Vagina (tissue), 2 donors: ENCODE measurements around the gene LRRC72. TPM values are rescaled to one million over a fixed set of nuclear protein-coding genes. Genes with fewer than 3 reads are reported as not detected.
"Not testable (repeated sequence)": the region's sequence is repeated elsewhere in the genome, so short reads cannot be mapped to it uniquely, and the experiment has no call there.

Experiments used
- DNase-seq, 2 donors: peaks; one replicate each; pipeline ENCODE4 v3.0.0-alpha.2; 2017; ENCODE audit errors: extremely low spot score in 2 of 2
- H3K27ac ChIP-seq: fragments of 200-600 bp; sonication (generic); one replicate; pipeline ENCODE4 v1.5.1; 2019
- H3K27me3 ChIP-seq: fragments of 200-600 bp; sonication (generic); one replicate; pipeline ENCODE4 v1.5.1; 2019
- H3K36me3 ChIP-seq, 2 donors: fragments of 200-600 bp; sonication (generic); one replicate each; pipeline ENCODE4 v1.5.1; 2017 to 2019
- H3K4me1 ChIP-seq: fragments of 200-600 bp; sonication (generic); one replicate; pipeline ENCODE4 v1.5.1; 2019
- H3K4me3 ChIP-seq, 2 donors: fragments of 200-600 bp; sonication (generic); 1 replicate in 1 of 2; 2 replicates in 1 of 2; pipeline ENCODE4 v1.5.1; 2016 to 2019
- H3K9me3 ChIP-seq: fragments of 200-600 bp; sonication (generic); one replicate; pipeline ENCODE4 v1.5.1; 2019
- CTCF ChIP-seq, 3 experiments: fragments of 450-650 bp in 2 of 3; fragments of 200-600 bp in 1 of 3; sonication (generic) in 1 of 3; IDR thresholded peaks; one replicate each; pipeline ENCODE4 v1.5.1; 2017 to 2019; ENCODE audit warnings: antibody characterized with exemption in 3 of 3, mild to moderate bottlenecking in 2 of 3, moderate library complexity in 2 of 3
- POLR2A ChIP-seq, 2 donors: fragments of 450-650 bp; IDR thresholded peaks; one replicate each; pipeline ENCODE4 v1.6.1; 2017; ENCODE audit warnings: antibody characterized with exemption in 2 of 2, mild to moderate bottlenecking in 2 of 2, moderate library complexity in 2 of 2
- POLR2AphosphoS5 ChIP-seq, 2 donors: sonication (generic); formaldehyde crosslinking; IDR thresholded peaks; one replicate each; pipeline ENCODE4 v1.9.0; 2017; ENCODE audit warnings: antibody characterized with exemption in 2 of 2, mild to moderate bottlenecking in 2 of 2, low read depth in 1 of 2; ENCODE audit not compliant: insufficient read depth in 1 of 2
- intact Hi-C: fragments of 100-400 bp; cut with DNase I; formaldehyde crosslinking; loops from one replicate; pipeline ENCODE4 v1.15.1; 2023
- total RNA-seq: library from RNA; depleted of rRNA; stranded (reverse); fragments of >200 nt; gene quantifications from one replicate; pipeline ENCODE4 v1.2.3, GENCODE V29; 2016

Gene LRRC72
- total RNA-seq, 1 donor from 2014 or later = not detected

GRCh38 chr7:16504019-16504418, 22.6 kb upstream of the LRRC72 start:
- H3K36me3 ChIP-seq = no peaks in the 10 kb centered on the region
- no peaks in the 10 kb centered on the region for H3K9me3 ChIP-seq
- H3K4me3 ChIP-seq = no peak overlapping the region
- DNase-seq = no peak
- H3K4me1 ChIP-seq = no peaks in the 10 kb centered on the region
- no peak for TF ChIP-seq POLR2AphosphoS5 (IDR thresholded peaks at IDR 0.05; ENCODE audit: insufficient read depth in 1 of 2, low read depth in 1 of 2)
- TF ChIP-seq POLR2A (IDR thresholded peaks at IDR 0.05) = no peak
- TF ChIP-seq CTCF (IDR thresholded peaks at IDR 0.05) = no peak
- intact Hi-C loops = no loop called here
- no peaks in the 10 kb centered on the region for H3K27me3 ChIP-seq
- H3K27ac ChIP-seq = no peak overlapping the region

- H3K9me3 ChIP-seq, H3K27ac ChIP-seq, H3K4me1 ChIP-seq, H3K36me3 ChIP-seq, DNase-seq, H3K27me3 ChIP-seq, intact Hi-C loops, H3K4me3 ChIP-seq: not testable (repeated sequence)
These were observed 20.2 kb upstream of the LRRC72 start for GRCh38 chr7:16506422-16506821.

GRCh38 chr7:16509829-16510228, 16.8 kb upstream of the LRRC72 start:
- Histone ChIP-seq H3K27ac (no peak overlapping the region), H3K27me3 (no peaks in the 10 kb centered on the region), H3K4me1 (no peaks in the 10 kb centered on the region), H3K4me3 (no peak overlapping the region), H3K9me3 (no peaks in the 10 kb centered on the region), H3K36me3 (no peaks in the 10 kb centered on the region)
- no peak for DNase-seq
- TF ChIP-seq POLR2A (IDR thresholded peaks at IDR 0.05) (no peak), POLR2AphosphoS5 (IDR thresholded peaks at IDR 0.05; ENCODE audit: insufficient read depth in 1 of 2, low read depth in 1 of 2) (no peak)
- intact Hi-C loops = no loop called here

- H3K27ac ChIP-seq = no peak overlapping the region
- TF ChIP-seq POLR2AphosphoS5 (IDR thresholded peaks at IDR 0.05; ENCODE audit: insufficient read depth in 1 of 2, low read depth in 1 of 2) = no peak
- TF ChIP-seq CTCF (IDR thresholded peaks at IDR 0.05) = no peak
- no peak for TF ChIP-seq POLR2A (IDR thresholded peaks at IDR 0.05)
- no peak for DNase-seq
- no peaks in the 10 kb centered on the region for H3K36me3 ChIP-seq
- H3K27me3 ChIP-seq = no peaks in the 10 kb centered on the region
- no peaks in the 10 kb centered on the region for H3K4me1 ChIP-seq
- no peak overlapping the region for H3K4me3 ChIP-seq
- intact Hi-C loops = no loop called here
- H3K9me3 ChIP-seq = no peaks in the 10 kb centered on the region
These were observed 15.3 kb upstream of the LRRC72 start for GRCh38 chr7:16511314-16511713.

GRCh38 chr7:16512097-16512496, 14.5 kb upstream of the LRRC72 start:
- H3K9me3 ChIP-seq = no peaks in the 10 kb centered on the region
- no peak overlapping the region for H3K27ac ChIP-seq
- H3K4me1 ChIP-seq = no peaks in the 10 kb centered on the region
- DNase-seq = no peak
- no peaks in the 10 kb centered on the region for H3K36me3 ChIP-seq
- intact Hi-C loops = no loop called here
- H3K4me3 ChIP-seq = no peak overlapping the region
- TF ChIP-seq POLR2AphosphoS5 (IDR thresholded peaks at IDR 0.05; ENCODE audit: insufficient read depth in 1 of 2, low read depth in 1 of 2) (no peak), CTCF (IDR thresholded peaks at IDR 0.05) (no peak), POLR2A (IDR thresholded peaks at IDR 0.05) (no peak)
- H3K27me3 ChIP-seq = no peaks in the 10 kb centered on the region

- intact Hi-C loops = no loop called here
- H3K27me3 ChIP-seq = no peaks in the 10 kb centered on the region
- no peaks in the 10 kb centered on the region for H3K9me3 ChIP-seq
- H3K4me3 ChIP-seq = no peak overlapping the region
- TF ChIP-seq CTCF (IDR thresholded peaks at IDR 0.05) (no peak), POLR2AphosphoS5 (IDR thresholded peaks at IDR 0.05; ENCODE audit: insufficient read depth in 1 of 2, low read depth in 1 of 2) (no peak), POLR2A (IDR thresholded peaks at IDR 0.05) (no peak)
- H3K27ac ChIP-seq = no peak overlapping the region
- no peaks in the 10 kb centered on the region for H3K36me3 ChIP-seq
- no peaks in the 10 kb centered on the region for H3K4me1 ChIP-seq
- no peak for DNase-seq
These were observed 12.4 kb upstream of the LRRC72 start for GRCh38 chr7:16514271-16514670.
